Activated effector memory CD4-positive, alpha-beta T cell treated with Interleukin-2 at 50 U/mL for 16 hours (primary cell): Measurements from ENCODE around the gene MTURN.

Source experiments
- DNase-seq: peaks from one replicate; pipeline ENCODE4 v3.0.0-alpha.2; 2020

The MTURN gene

GRCh38 chr7:30136117-30136731, 1.4 kb downstream of the MTURN start:
- DNase-seq: no peak

GRCh38 chr7:30136743-30137485, 2.1 kb downstream of the MTURN start:
- DNase-seq: no peak

- DNase-seq: no peak
Observed at GRCh38 chr7:30139836-30140384, 5.1 kb downstream of the MTURN start.

GRCh38 chr7:30140456-30140855, 5.7 kb downstream of the MTURN start:
- no peak for DNase-seq

- no peak for DNase-seq
Observed at GRCh38 chr7:30142710-30143109, 7.9 kb downstream of the MTURN start.

- DNase-seq: no peak
Observed at GRCh38 chr7:30143748-30144251, 9.0 kb downstream of the MTURN start.

- no peak for DNase-seq
Observed at GRCh38 chr7:30144657-30145306, 10.0 kb downstream of the MTURN start.

- DNase-seq: no peak
Observed at GRCh38 chr7:30145426-30145970, 10.7 kb downstream of the MTURN start.

- no peak for DNase-seq
Observed at GRCh38 chr7:30146127-30146612, 11.4 kb downstream of the MTURN start.

GRCh38 chr7:30147223-30147622, 12.4 kb downstream of the MTURN start:
- no peak for DNase-seq

GRCh38 chr7:30147785-30148184, 13.0 kb downstream of the MTURN start:
- no peak for DNase-seq

- no peak for DNase-seq
Observed at GRCh38 chr7:30148426-30148825, 13.6 kb downstream of the MTURN start.

GRCh38 chr7:30148951-30149459, 14.2 kb downstream of the MTURN start:
- DNase-seq: no peak

GRCh38 chr7:30149640-30150272, 15.0 kb downstream of the MTURN start:
- no peak for DNase-seq

GRCh38 chr7:30150711-30151110, 15.9 kb downstream of the MTURN start:
- DNase-seq: no peak

GRCh38 chr7:30154111-30154587, 19.4 kb downstream of the MTURN start:
- DNase-seq: no peak

- no peak for DNase-seq
Observed at GRCh38 chr7:30155481-30155880, 20.7 kb downstream of the MTURN start.

- DNase-seq: no peak
Observed at GRCh38 chr7:30157204-30157603, 22.4 kb downstream of the MTURN start.

- DNase-seq: no peak
Observed at GRCh38 chr7:30159163-30159562, 24.4 kb downstream of the MTURN start.

GRCh38 chr7:30159698-30160143, 24.9 kb downstream of the MTURN start:
- DNase-seq: no peak

- DNase-seq: no peak
Observed at GRCh38 chr7:30160329-30160728, 25.5 kb downstream of the MTURN start.

GRCh38 chr7:30162133-30162532, 27.3 kb downstream of the MTURN start:
- no peak for DNase-seq
